H9 (cell line): ENCODE data around the gene ST6GALNAC1. TPM values are rescaled to one million over a fixed set of nuclear protein-coding genes. Genes with fewer than 3 reads are reported as not detected.

Source experiments
- DNase-seq: peaks from one replicate; pipeline ENCODE4 v3.0.0-alpha.2; 2017
- H2AFZ ChIP-seq: one replicate; pipeline ENCODE4 v1.6.1; 2013; ENCODE audit warnings: mild to moderate bottlenecking, low read length, control low read depth, moderate library complexity
- H2AK5ac ChIP-seq: 2 replicates; pipeline ENCODE4 v1.6.1; 2013; ENCODE audit warnings: low read length, control low read depth, mixed read lengths; ENCODE audit not compliant: insufficient read length
- H2BK120ac ChIP-seq: one replicate; pipeline ENCODE4 v1.6.1; 2013; ENCODE audit warnings: low read depth, mild to moderate bottlenecking, low read length, control low read depth, inconsistent platforms; ENCODE audit not compliant: poor library complexity, severe bottlenecking
- H2BK12ac ChIP-seq: 2 replicates; pipeline ENCODE4 v1.6.1; 2013; ENCODE audit warnings: low read length, control low read depth, mixed read lengths, low read depth; ENCODE audit not compliant: insufficient read length
- H2BK15ac ChIP-seq: 2 replicates; pipeline ENCODE4 v1.6.1; 2013; ENCODE audit warnings: low read depth, low read length, control low read depth
- H2BK20ac ChIP-seq: one replicate; pipeline ENCODE4 v1.6.1; 2013; ENCODE audit warnings: low read depth, mild to moderate bottlenecking, low read length, control low read depth, inconsistent platforms; ENCODE audit not compliant: poor library complexity, severe bottlenecking
- H2BK5ac ChIP-seq: 2 replicates; pipeline ENCODE4 v1.6.1; 2013; ENCODE audit warnings: low read length, control low read depth, mixed read lengths; ENCODE audit not compliant: insufficient read length
- H3K14ac ChIP-seq: 2 replicates; pipeline ENCODE4 v1.6.1; 2013; ENCODE audit warnings: low read length, control low read depth; ENCODE audit not compliant: insufficient read depth
- H3K18ac ChIP-seq: 2 replicates; pipeline ENCODE4 v1.6.1; 2013; ENCODE audit warnings: low read depth, mild to moderate bottlenecking, mixed read lengths, low read length, control low read depth; ENCODE audit not compliant: insufficient read length
- H3K23ac ChIP-seq: 2 replicates; pipeline ENCODE4 v1.6.1; 2013; ENCODE audit warnings: low read length, control low read depth, mixed read lengths, low read depth; ENCODE audit not compliant: insufficient read length
- H3K23me2 ChIP-seq: 2 replicates; pipeline ENCODE4 v1.6.1; 2013; ENCODE audit warnings: low read depth, mild to moderate bottlenecking, mixed read lengths, low read length, control low read depth; ENCODE audit not compliant: insufficient read length, poor library complexity, severe bottlenecking
- H3K27ac ChIP-seq: 2 replicates; pipeline ENCODE4 v1.5.1; 2013; ENCODE audit warnings: low read length, control low read depth, mixed read lengths, low read depth; ENCODE audit not compliant: insufficient read length
- H3K27me3 ChIP-seq: 2 replicates; pipeline ENCODE4 v1.6.1; 2013; ENCODE audit warnings: low read length, control low read depth, inconsistent platforms; ENCODE audit not compliant: insufficient read depth
- H3K4ac ChIP-seq: 2 replicates; pipeline ENCODE4 v1.6.1; 2013; ENCODE audit warnings: low read depth, mild to moderate bottlenecking, control low read depth, inconsistent platforms, low read length, moderate library complexity
- H3K4me1 ChIP-seq: 2 replicates; pipeline ENCODE4 v1.6.1; 2013; ENCODE audit warnings: low read length, control low read depth, inconsistent platforms; ENCODE audit not compliant: insufficient read depth
- H3K4me2 ChIP-seq: 2 replicates; pipeline ENCODE4 v1.6.1; 2013; ENCODE audit warnings: low read length, control low read depth, mixed read lengths; ENCODE audit not compliant: insufficient read length, insufficient read depth
- H3K56ac ChIP-seq: 2 replicates; pipeline ENCODE4 v1.6.1; 2013; ENCODE audit warnings: low read depth, mild to moderate bottlenecking, mixed read lengths, low read length, control low read depth; ENCODE audit not compliant: insufficient read length
- H3K79me1 ChIP-seq: 2 replicates; pipeline ENCODE4 v1.6.1; 2013; ENCODE audit warnings: low read depth, mild to moderate bottlenecking, moderate library complexity, low read length, control low read depth, inconsistent platforms; ENCODE audit not compliant: insufficient read depth, poor library complexity, severe bottlenecking
- H3K79me2 ChIP-seq: 2 replicates; pipeline ENCODE4 v1.6.1; 2013; ENCODE audit warnings: low read length, control low read depth, inconsistent platforms; ENCODE audit not compliant: insufficient read depth
- H3K9ac ChIP-seq: 2 replicates; pipeline ENCODE4 v1.6.1; 2013; ENCODE audit warnings: low read length, control low read depth, mixed read lengths; ENCODE audit not compliant: insufficient read length; ENCODE audit errors: extremely low read depth
- H3K9me3 ChIP-seq: one replicate; pipeline ENCODE4 v1.6.1; 2013; ENCODE audit warnings: low read depth, low read length, inconsistent platforms; ENCODE audit not compliant: control insufficient read depth
- H3T11ph ChIP-seq: one replicate; pipeline ENCODE4 v1.6.1; 2013; ENCODE audit warnings: mild to moderate bottlenecking, low read length, control low read depth, inconsistent platforms
- H4K20me1 ChIP-seq: one replicate; pipeline ENCODE4 v1.6.1; 2013; ENCODE audit not compliant: control insufficient read depth, insufficient read length, insufficient read depth
- H4K5ac ChIP-seq: 2 replicates; pipeline ENCODE4 v1.6.1; 2013; ENCODE audit warnings: low read depth, mild to moderate bottlenecking, mixed read lengths, low read length, control low read depth; ENCODE audit not compliant: insufficient read length
- H4K8ac ChIP-seq: replicated peaks from 2 replicates; pipeline ENCODE4 v1.6.1; 2013; ENCODE audit warnings: low read length, control low read depth, mixed read lengths, low read depth; ENCODE audit not compliant: insufficient read length
- H4K91ac ChIP-seq: 2 replicates; pipeline ENCODE4 v1.6.1; 2013; ENCODE audit warnings: low read depth, mild to moderate bottlenecking, moderate library complexity, mixed read lengths, low read length, control low read depth; ENCODE audit not compliant: insufficient read length
- H3K27ac Mint-ChIP-seq, 3 experiments: 2 replicates in 2 of 3; 3 replicates in 1 of 3; pipeline ENCODE4 v1.8.0; 2020 to 2021; ENCODE audit warnings: mixed read lengths in 3 of 3, mild to moderate bottlenecking in 1 of 3, moderate library complexity in 1 of 3
- H3K27me3 Mint-ChIP-seq: 2 replicates; pipeline ENCODE4 v1.8.0; 2021; ENCODE audit warnings: low read depth, mild to moderate bottlenecking, moderate library complexity, mixed read lengths
- H3K36me3 Mint-ChIP-seq, 3 experiments: 2 replicates in 2 of 3; 3 replicates in 1 of 3; pipeline ENCODE4 v1.8.0; 2020 to 2021; ENCODE audit warnings: low read depth in 3 of 3, mixed read lengths in 3 of 3; ENCODE audit not compliant: insufficient read depth in 1 of 3
- H3K4me1 Mint-ChIP-seq, 2 experiments: 2 replicates each; pipeline ENCODE4 v1.8.0; 2020; ENCODE audit warnings: mixed read lengths in 2 of 2
- H3K4me3 Mint-ChIP-seq, 2 experiments: 2 replicates in 1 of 2; 3 replicates in 1 of 2; pipeline ENCODE4 v1.8.0; 2020 to 2021; ENCODE audit warnings: mild to moderate bottlenecking in 2 of 2, mixed read lengths in 2 of 2, moderate library complexity in 1 of 2
- H3K9me3 Mint-ChIP-seq, 2 experiments: 2 replicates in 1 of 2; 3 replicates in 1 of 2; pipeline ENCODE4 v1.8.0; 2020; ENCODE audit warnings: mild to moderate bottlenecking in 2 of 2, mixed read lengths in 2 of 2, moderate library complexity in 1 of 2
- CTCF ChIP-seq: fragments of 200-600 bp; sonication (generic); conservative IDR thresholded peaks from 3 replicates; pipeline ENCODE4 v1.8.0; 2021; ENCODE audit warnings: antibody characterized with exemption, mild to moderate bottlenecking
- WGBS: extraction: QIAGEN DNeasy Blood & Tissue Kit; methylation state at CpG from one replicate; pipeline ENCODE4 v1.1.7; 2013; ENCODE audit warnings: missing lambda C conversion rate, low lambda C conversion rate, mixed read lengths; ENCODE audit not compliant: insufficient read length; ENCODE audit errors: extremely low coverage; 5-methylcytosine and 5-hydroxymethylcytosine counted together
- total RNA-seq: library from RNA; stranded (reverse); gene quantifications from 2 replicates; pipeline ENCODE4 v1.2.1, GENCODE V29; 2021

The ST6GALNAC1 gene
- total RNA-seq, 1 experiment from 2014 or later: not detected

GRCh38 chr17:76633628-76634328 lies 9.8 kb downstream of the ST6GALNAC1 start:
- H3K27ac ChIP-seq: no peak overlapping the region
- H3K18ac ChIP-seq: no peak overlapping the region
- no peak for DNase-seq
- no peaks in the 10 kb centered on the region for H3K9me3 ChIP-seq
- H2AK5ac ChIP-seq: no peak overlapping the region
- no peaks in the 10 kb centered on the region for H3K23me2 ChIP-seq
- H4K91ac ChIP-seq: no peak overlapping the region
- no peaks in the 10 kb centered on the region for H4K20me1 ChIP-seq
- H3K79me2 ChIP-seq: no peaks in the 10 kb centered on the region
- H2BK12ac ChIP-seq: no peak overlapping the region
- H3K4me1 ChIP-seq: peaks cover 2% of the 10 kb centered on the region; the same call in 1 of the 2 replicates
- Mint-ChIP-seq H3K27ac (no peak overlapping the region), H3K36me3 (no peaks in the 10 kb centered on the region), H3K9me3 (no peaks in the 10 kb centered on the region), H3K4me1 (peaks cover 26 to 34% of the 10 kb centered on the region in 2 experiments), H3K4me3 (no peak overlapping the region), H3K27me3 (no peaks in the 10 kb centered on the region; the same call in 1 of the 2 replicates)
- H4K5ac ChIP-seq: no peak overlapping the region
- H3K14ac ChIP-seq: no peak overlapping the region
- no peak overlapping the region for H2AFZ ChIP-seq
- H3K9ac ChIP-seq: no peak overlapping the region
- H3K23ac ChIP-seq: no peak overlapping the region
- no peak overlapping the region for H3K56ac ChIP-seq
- no peak overlapping the region for H2BK20ac ChIP-seq
- H2BK5ac ChIP-seq: no peak overlapping the region
- H3K79me1 ChIP-seq: no peaks in the 10 kb centered on the region
- H3K4me2 ChIP-seq: no peak overlapping the region
- H3T11ph ChIP-seq: no peak overlapping the region
- H2BK15ac ChIP-seq: no peak overlapping the region
- no peak overlapping the region for H2BK120ac ChIP-seq
- no peak for TF ChIP-seq CTCF
- no peak overlapping the region for H4K8ac ChIP-seq
- no peak overlapping the region for H3K4ac ChIP-seq
- WGBS: no CpG with 5 or more reads among the region's 14 CpGs
- no peaks in the 10 kb centered on the region for H3K27me3 ChIP-seq
